Adrenal gland (tissue), 5 donors: ENCODE data around the gene GRAMD1C.

Experiments
- CTCF ChIP-seq, 6 experiments: fragments of 450-650 bp in 4 of 6; fragments of 200-600 bp in 2 of 6; sonication (generic) in 1 of 6; IDR thresholded peaks; 1 replicate in 5 of 6; 2 replicates in 1 of 6; pipeline versions ENCODE4 v1.5.1 to v1.8.0; 2016 to 2021; ENCODE audit warnings: antibody characterized with exemption in 6 of 6, mild to moderate bottlenecking in 2 of 6, moderate library complexity in 1 of 6
- POLR2A ChIP-seq, 2 donors: fragments of 450-650 bp; IDR thresholded peaks; one replicate each; pipeline ENCODE4 v1.6.1; 2017; ENCODE audit warnings: antibody characterized with exemption in 2 of 2, mild to moderate bottlenecking in 2 of 2, moderate library complexity in 1 of 2
- donor health status: DM: no; HTN: no; CAD: no.

GRCh38 chr3:113897373-113897777 is 58.8 kb downstream of the GRAMD1C start:
- TF ChIP-seq CTCF (IDR thresholded peaks at IDR 0.05) (no peak), POLR2A (IDR thresholded peaks at IDR 0.05) (no peak)
